Measurements from ENCODE around the gene PTGFRN. TPM values are rescaled to one million over a fixed set of nuclear protein-coding genes. Genes with fewer than 3 reads are reported as not detected.

PTGFRN gene
- total and polyA plus RNA-seq, 2 donors = 19.7 to 26.0 TPM

- Histone ChIP-seq H3K27me3 (ENCODE audit: control insufficient read depth in 2 of 2, insufficient read depth in 1 of 2, low read length in 1 of 2) (peaks cover 0 to 3% of the 10 kb centered on the region in 2 donors), H3K4me3 (ENCODE audit: low read length in 2 of 2) (no peak overlapping the region), H3K9me3 (ENCODE audit: control insufficient read depth in 2 of 2, insufficient read depth in 1 of 2, low read length in 1 of 2) (no peaks in the 10 kb centered on the region), H3K4me1 (ENCODE audit: control insufficient read depth in 2 of 2, insufficient read depth in 2 of 2, low read length in 2 of 2) (no peaks in the 10 kb centered on the region), H3K27ac (ENCODE audit: low read depth in 1 of 2, low read length in 1 of 2) (no peak overlapping the region), H3K36me3 (ENCODE audit: control insufficient read depth in 2 of 2, insufficient read depth in 2 of 2, low read length in 1 of 2) (no peaks in the 10 kb centered on the region)
- 92% methylated on average over 9 of the region's 9 CpGs for WGBS
- no peak for DNase-seq (ENCODE audit: low read depth in 6 of 9, low spot score in 9 of 9)
These were observed 9.0 kb upstream of the PTGFRN start for GRCh38 chr1:116900471-116901365.

GRCh38 chr1:116902027-116902426, 7.7 kb upstream of the PTGFRN start:
- Histone ChIP-seq H3K36me3 (ENCODE audit: control insufficient read depth in 2 of 2, insufficient read depth in 2 of 2, low read length in 1 of 2) (no peaks in the 10 kb centered on the region), H3K4me1 (ENCODE audit: control insufficient read depth in 2 of 2, insufficient read depth in 2 of 2, low read length in 2 of 2) (no peaks in the 10 kb centered on the region), H3K9me3 (ENCODE audit: control insufficient read depth in 2 of 2, insufficient read depth in 1 of 2, low read length in 1 of 2) (no peaks in the 10 kb centered on the region), H3K27ac (ENCODE audit: low read depth in 1 of 2, low read length in 1 of 2) (no peak overlapping the region), H3K27me3 (ENCODE audit: control insufficient read depth in 2 of 2, insufficient read depth in 1 of 2, low read length in 1 of 2) (peaks cover 0 to 3% of the 10 kb centered on the region in 2 donors), H3K4me3 (ENCODE audit: low read length in 2 of 2) (no peak overlapping the region)
- DNase-seq (ENCODE audit: low read depth in 6 of 9, low spot score in 9 of 9) = no peak
- WGBS = 93% methylated on average over 5 of the region's 5 CpGs

GRCh38 chr1:116902723-116903383, 6.9 kb upstream of the PTGFRN start:
- H3K36me3 ChIP-seq (ENCODE audit: control insufficient read depth in 2 of 2, insufficient read depth in 2 of 2, low read length in 1 of 2) = no peaks in the 10 kb centered on the region
- no peak for DNase-seq (ENCODE audit: low read depth in 6 of 9, low spot score in 9 of 9)
- WGBS = 99% methylated on average over 3 of the region's 3 CpGs

GRCh38 chr1:116904791-116905320, 4.9 kb upstream of the PTGFRN start:
- Histone ChIP-seq H3K4me1 (ENCODE audit: control insufficient read depth in 2 of 2, insufficient read depth in 2 of 2, low read length in 2 of 2) (peaks cover 2 to 6% of the 10 kb centered on the region in 2 donors), H3K36me3 (ENCODE audit: control insufficient read depth in 2 of 2, insufficient read depth in 2 of 2, low read length in 1 of 2) (no peaks in the 10 kb centered on the region), H3K9me3 (ENCODE audit: control insufficient read depth in 2 of 2, insufficient read depth in 1 of 2, low read length in 1 of 2) (no peaks in the 10 kb centered on the region), H3K27ac (ENCODE audit: low read depth in 1 of 2, low read length in 1 of 2) (no peak overlapping the region), H3K27me3 (ENCODE audit: control insufficient read depth in 2 of 2, insufficient read depth in 1 of 2, low read length in 1 of 2) (peaks cover 3 to 20% of the 10 kb centered on the region in 2 donors), H3K4me3 (ENCODE audit: low read length in 2 of 2) (no peak overlapping the region)
- 97% methylated on average over 2 of the region's 2 CpGs for WGBS
- DNase-seq (ENCODE audit: low read depth in 6 of 9, low spot score in 9 of 9) = no peak

More at GRCh38 chr1:116902723-116903383, 6.9 kb upstream of the PTGFRN start:
- Histone ChIP-seq H3K9me3 (ENCODE audit: control insufficient read depth in 2 of 2, insufficient read depth in 1 of 2, low read length in 1 of 2) (no peaks in the 10 kb centered on the region), H3K27ac (ENCODE audit: low read depth in 1 of 2, low read length in 1 of 2) (no peak overlapping the region), H3K4me1 (ENCODE audit: control insufficient read depth in 2 of 2, insufficient read depth in 2 of 2, low read length in 2 of 2) (no peaks in the 10 kb centered on the region), H3K4me3 (ENCODE audit: low read length in 2 of 2) (no peak overlapping the region), H3K27me3 (ENCODE audit: control insufficient read depth in 2 of 2, insufficient read depth in 1 of 2, low read length in 1 of 2) (peaks cover 0 to 3% of the 10 kb centered on the region in 2 donors)

- peaks cover 6 to 17% of the 10 kb centered on the region in 2 donors for H3K4me1 ChIP-seq (ENCODE audit: control insufficient read depth in 2 of 2, insufficient read depth in 2 of 2, low read length in 2 of 2)
- H3K27ac ChIP-seq (ENCODE audit: low read depth in 1 of 2, low read length in 1 of 2) = no peak overlapping the region
- no peak for DNase-seq (ENCODE audit: low read depth in 6 of 9, low spot score in 9 of 9)
- peaks cover 5 to 39% of the 10 kb centered on the region in 2 donors for H3K27me3 ChIP-seq (ENCODE audit: control insufficient read depth in 2 of 2, insufficient read depth in 1 of 2, low read length in 1 of 2)
- H3K36me3 ChIP-seq (ENCODE audit: control insufficient read depth in 2 of 2, insufficient read depth in 2 of 2, low read length in 1 of 2) = no peaks in the 10 kb centered on the region
- no peaks in the 10 kb centered on the region for H3K9me3 ChIP-seq (ENCODE audit: control insufficient read depth in 2 of 2, insufficient read depth in 1 of 2, low read length in 1 of 2)
- no peak overlapping the region for H3K4me3 ChIP-seq (ENCODE audit: low read length in 2 of 2)
- 96% methylated on average over 3 of the region's 3 CpGs for WGBS
These were observed 2.9 kb upstream of the PTGFRN start for GRCh38 chr1:116906812-116907211.

GRCh38 chr1:116907351-116907750, 2.4 kb upstream of the PTGFRN start:
- peaks cover 6 to 19% of the 10 kb centered on the region in 2 donors for H3K4me1 ChIP-seq (ENCODE audit: control insufficient read depth in 2 of 2, insufficient read depth in 2 of 2, low read length in 2 of 2)
- no peaks in the 10 kb centered on the region for H3K9me3 ChIP-seq (ENCODE audit: control insufficient read depth in 2 of 2, insufficient read depth in 1 of 2, low read length in 1 of 2)
- H3K36me3 ChIP-seq (ENCODE audit: control insufficient read depth in 2 of 2, insufficient read depth in 2 of 2, low read length in 1 of 2) = no peaks in the 10 kb centered on the region
- no peak overlapping the region for H3K27ac ChIP-seq (ENCODE audit: low read depth in 1 of 2, low read length in 1 of 2)
- peaks cover 5 to 43% of the 10 kb centered on the region in 2 donors for H3K27me3 ChIP-seq (ENCODE audit: control insufficient read depth in 2 of 2, insufficient read depth in 1 of 2, low read length in 1 of 2)
- DNase-seq (ENCODE audit: low read depth in 6 of 9, low spot score in 9 of 9) = no peak
- H3K4me3 ChIP-seq (ENCODE audit: low read length in 2 of 2) = no peak overlapping the region
- 100% methylated on average over 3 of the region's 3 CpGs for WGBS

- 99% methylated on average over 9 of the region's 9 CpGs for WGBS
- Histone ChIP-seq H3K27ac (ENCODE audit: low read depth in 1 of 2, low read length in 1 of 2) (no peak overlapping the region), H3K9me3 (ENCODE audit: control insufficient read depth in 2 of 2, insufficient read depth in 1 of 2, low read length in 1 of 2) (no peaks in the 10 kb centered on the region), H3K4me1 (ENCODE audit: control insufficient read depth in 2 of 2, insufficient read depth in 2 of 2, low read length in 2 of 2) (peaks cover 6 to 21% of the 10 kb centered on the region in 2 donors), H3K27me3 (ENCODE audit: control insufficient read depth in 2 of 2, insufficient read depth in 1 of 2, low read length in 1 of 2) (peaks cover 5 to 49% of the 10 kb centered on the region in 2 donors), H3K4me3 (ENCODE audit: low read length in 2 of 2) (no peak overlapping the region), H3K36me3 (ENCODE audit: control insufficient read depth in 2 of 2, insufficient read depth in 2 of 2, low read length in 1 of 2) (no peaks in the 10 kb centered on the region)
- no peak for DNase-seq (ENCODE audit: low read depth in 6 of 9, low spot score in 9 of 9)
These were observed 1.4 kb upstream of the PTGFRN start for GRCh38 chr1:116908266-116908665.

GRCh38 chr1:116908820-116909511, 750 bp upstream of the PTGFRN start:
- H3K27ac ChIP-seq (ENCODE audit: low read depth in 1 of 2, low read length in 1 of 2) = no peak overlapping the region

More at GRCh38 chr1:116908820-116909511, 750 bp upstream of the PTGFRN start:
- DNase-seq (ENCODE audit: low read depth in 6 of 9, low spot score in 9 of 9) = no peak
- Histone ChIP-seq H3K4me3 (ENCODE audit: low read length in 2 of 2) (no peak overlapping the region), H3K9me3 (ENCODE audit: control insufficient read depth in 2 of 2, insufficient read depth in 1 of 2, low read length in 1 of 2) (no peaks in the 10 kb centered on the region), H3K4me1 (ENCODE audit: control insufficient read depth in 2 of 2, insufficient read depth in 2 of 2, low read length in 2 of 2) (peaks cover 6 to 21% of the 10 kb centered on the region in 2 donors), H3K27me3 (ENCODE audit: control insufficient read depth in 2 of 2, insufficient read depth in 1 of 2, low read length in 1 of 2) (peaks cover 5 to 50% of the 10 kb centered on the region in 2 donors), H3K36me3 (ENCODE audit: control insufficient read depth in 2 of 2, insufficient read depth in 2 of 2, low read length in 1 of 2) (no peaks in the 10 kb centered on the region)
- 96% methylated on average over 13 of the region's 13 CpGs for WGBS

Measured in thymus (tissue), 11 donors.